Adipocyte (in vitro differentiated cells): ENCODE measurements around the gene UBE2Q2.
A peak's percentile ranks its signal among the peaks of the same experiment; 100 is the strongest.
"Not testable (repeated sequence)": the region's sequence is repeated elsewhere in the genome, so short reads cannot be mapped to it uniquely, and the experiment has no call there.

Experiments
- DNase-seq: peaks from one replicate; pipeline ENCODE4 v3.0.0-alpha.2; 2015; ENCODE audit warnings: low read depth
- H3K27me3 ChIP-seq: replicated peaks from 2 replicates; pipeline ENCODE4 v1.7.0; 2013; ENCODE audit warnings: mild to moderate bottlenecking, low read length, moderate library complexity; ENCODE audit not compliant: control insufficient read depth, insufficient read depth
- H3K36me3 ChIP-seq: 2 replicates; pipeline ENCODE4 v1.7.0; 2013; ENCODE audit warnings: low read length, mild to moderate bottlenecking, moderate library complexity; ENCODE audit not compliant: control insufficient read depth, insufficient read depth, severe bottlenecking
- H3K4me1 ChIP-seq: 2 replicates; pipeline ENCODE4 v1.7.0; 2013; ENCODE audit warnings: mild to moderate bottlenecking, low read length, moderate library complexity; ENCODE audit not compliant: control insufficient read depth, insufficient read depth
- H3K4me3 ChIP-seq: 2 replicates; pipeline ENCODE4 v1.7.0; 2013; ENCODE audit warnings: mild to moderate bottlenecking, low read length, moderate library complexity
- H3K9ac ChIP-seq: 2 replicates; pipeline ENCODE4 v1.7.0; 2013; ENCODE audit warnings: mild to moderate bottlenecking, low read length, moderate library complexity
- H3K9me3 ChIP-seq: 2 replicates; pipeline ENCODE4 v1.7.0; 2013; ENCODE audit warnings: mild to moderate bottlenecking, low read length, moderate library complexity; ENCODE audit not compliant: control insufficient read depth

UBE2Q2 gene

DNA sequence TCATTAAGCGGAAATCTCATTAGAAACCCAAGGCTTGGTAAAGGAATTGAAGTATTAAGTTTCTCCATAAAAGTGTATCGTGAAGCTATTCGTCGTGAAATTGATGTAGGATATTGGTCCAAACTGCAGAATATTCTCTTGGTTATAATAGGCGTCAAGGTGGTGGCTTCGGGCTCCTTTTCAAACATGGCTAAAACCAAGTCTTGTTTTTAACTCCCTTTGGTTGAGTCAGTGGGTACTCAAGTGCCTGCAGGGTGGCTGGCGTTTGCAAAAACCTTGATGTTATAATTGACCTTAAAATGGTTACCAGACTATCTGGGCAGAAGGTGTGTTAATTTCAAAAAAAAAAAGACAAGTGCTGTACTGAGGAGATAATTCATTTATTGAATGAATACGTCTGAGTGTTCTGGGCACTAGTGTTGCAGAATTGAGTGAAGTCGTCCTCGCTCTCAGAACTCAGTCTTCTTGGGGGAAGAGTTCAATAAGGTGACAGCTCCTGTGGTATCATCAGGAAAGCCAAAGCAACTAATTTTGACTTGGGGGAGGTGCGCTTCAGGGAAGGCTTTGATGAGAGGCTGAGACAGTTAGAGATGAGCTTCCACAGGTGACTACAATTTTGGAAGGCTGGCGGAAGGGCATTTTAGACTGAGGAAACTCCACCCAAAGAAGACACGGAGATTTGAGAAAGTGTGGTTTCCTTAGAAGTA, 1.5 kb downstream of the UBE2Q2 start:
- peak overlapping the region; percentile 96 for H3K9ac ChIP-seq
- peak overlapping the region; percentile 92 for H3K4me3 ChIP-seq
- no peaks in the 10 kb centered on the region for H3K27me3 ChIP-seq
- peak; percentile 10 for DNase-seq
- H3K4me1 ChIP-seq: peaks cover 24% of the 10 kb centered on the region
- H3K9me3 ChIP-seq: no peaks in the 10 kb centered on the region
- no peaks in the 10 kb centered on the region for H3K36me3 ChIP-seq

GRCh38 chr15:75849167-75849566, 5.9 kb downstream of the UBE2Q2 start:
- no peaks in the 10 kb centered on the region for H3K9me3 ChIP-seq
- no peak overlapping the region for H3K9ac ChIP-seq
- no peak overlapping the region for H3K4me3 ChIP-seq
- H3K4me1 ChIP-seq: peaks cover 15% of the 10 kb centered on the region
- no peak for DNase-seq
- no peaks in the 10 kb centered on the region for H3K27me3 ChIP-seq
- H3K36me3 ChIP-seq: no peaks in the 10 kb centered on the region

DNA sequence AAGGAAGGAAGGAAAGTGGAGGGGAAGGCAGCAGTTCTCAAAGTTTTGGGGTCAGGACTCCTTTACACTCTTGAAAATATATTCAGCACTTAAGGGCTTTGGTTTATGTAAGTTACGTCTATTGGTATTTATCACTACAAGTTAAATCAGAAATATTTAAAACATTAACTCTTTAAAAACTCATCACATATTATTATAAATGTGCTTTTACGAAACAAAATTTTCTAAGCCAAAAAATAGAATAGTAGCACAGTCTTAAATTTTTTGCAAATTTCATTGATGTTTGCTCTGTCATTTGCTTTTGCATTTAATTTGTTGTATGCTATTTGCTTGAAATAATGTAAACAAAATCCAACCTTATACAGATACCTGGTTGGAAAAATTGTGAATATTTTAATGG, 7.5 kb downstream of the UBE2Q2 start:
- no peaks in the 10 kb centered on the region for H3K27me3 ChIP-seq
- H3K4me1 ChIP-seq: peaks cover 3% of the 10 kb centered on the region
- no peaks in the 10 kb centered on the region for H3K9me3 ChIP-seq
- no peak overlapping the region for H3K4me3 ChIP-seq
- no peak overlapping the region for H3K9ac ChIP-seq
- peaks cover 10% of the 10 kb centered on the region for H3K36me3 ChIP-seq
- DNase-seq: no peak

DNA sequence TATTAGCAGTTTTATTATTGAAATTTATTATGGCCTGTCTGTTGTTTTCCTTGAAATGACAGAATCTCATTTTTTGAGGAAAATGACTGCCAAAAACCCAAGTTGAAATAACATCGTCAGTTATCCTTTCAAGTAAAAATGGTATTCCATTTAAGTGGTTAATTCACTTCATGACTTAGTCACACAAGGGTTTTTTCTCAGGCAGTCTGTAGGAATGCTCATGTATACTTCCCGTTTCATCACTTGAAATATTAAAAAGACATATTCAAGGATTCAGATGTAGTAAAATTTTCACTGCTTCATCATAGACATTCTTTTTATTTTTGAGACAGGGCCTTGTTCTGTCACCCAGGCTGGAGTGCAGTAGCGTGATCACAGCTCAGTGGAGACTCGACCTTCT, 8.3 kb downstream of the UBE2Q2 start:
- DNase-seq, H3K9me3 ChIP-seq, H3K27me3 ChIP-seq, H3K4me3 ChIP-seq, H3K4me1 ChIP-seq, H3K9ac ChIP-seq: not testable (repeated sequence)
- peaks cover 13% of the 10 kb centered on the region for H3K36me3 ChIP-seq

GRCh38 chr15:75857886-75858285, 14.6 kb downstream of the UBE2Q2 start:
- no peaks in the 10 kb centered on the region for H3K4me1 ChIP-seq
- H3K9ac ChIP-seq: no peak overlapping the region
- DNase-seq: no peak
- H3K9me3 ChIP-seq: no peaks in the 10 kb centered on the region
- H3K4me3 ChIP-seq: no peak overlapping the region
- H3K27me3 ChIP-seq: no peaks in the 10 kb centered on the region
- H3K36me3 ChIP-seq: peaks cover 35% of the 10 kb centered on the region

DNA sequence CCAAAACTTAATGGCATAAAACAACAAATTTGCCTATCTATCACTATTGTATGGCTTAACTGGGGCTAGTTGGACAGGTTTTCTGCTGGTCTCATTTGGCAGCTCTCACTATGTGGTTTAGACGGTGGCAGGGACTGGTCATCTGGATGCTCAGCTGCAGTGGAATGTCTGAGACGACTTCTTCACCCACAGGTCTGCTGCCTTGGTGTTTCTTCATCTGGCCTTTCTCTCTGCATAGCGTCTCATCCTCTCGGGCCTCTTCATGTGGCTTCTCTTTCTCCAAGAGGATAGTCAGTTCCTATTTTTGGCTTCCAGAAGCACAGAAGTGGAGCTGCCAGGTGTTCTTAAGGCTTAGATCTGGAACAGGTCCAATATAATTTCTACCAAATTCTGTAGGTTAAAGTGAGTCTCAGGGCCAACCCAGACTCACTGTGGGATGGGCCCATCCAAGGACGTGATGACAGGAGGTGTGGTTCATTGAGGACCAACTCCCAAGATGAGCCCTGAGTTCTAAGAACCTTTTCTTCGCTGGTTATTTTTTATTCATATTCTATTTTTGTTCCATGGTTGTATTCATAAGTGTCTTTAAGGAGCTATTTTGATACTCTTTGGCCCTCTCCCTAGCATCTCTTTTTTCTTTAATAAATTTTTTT, 18.6 kb downstream of the UBE2Q2 start:
- no peak overlapping the region for H3K9ac ChIP-seq
- no peaks in the 10 kb centered on the region for H3K27me3 ChIP-seq
- H3K36me3 ChIP-seq: peaks cover 20% of the 10 kb centered on the region
- H3K4me1 ChIP-seq: no peaks in the 10 kb centered on the region
- no peak for DNase-seq
- no peak overlapping the region for H3K4me3 ChIP-seq
- no peaks in the 10 kb centered on the region for H3K9me3 ChIP-seq

- no peaks in the 10 kb centered on the region for H3K4me1 ChIP-seq
- H3K9me3 ChIP-seq: no peaks in the 10 kb centered on the region
- H3K27me3 ChIP-seq: no peaks in the 10 kb centered on the region
- H3K36me3 ChIP-seq: peaks cover 14% of the 10 kb centered on the region
- DNase-seq: no peak
- no peak overlapping the region for H3K4me3 ChIP-seq
- H3K9ac ChIP-seq: no peak overlapping the region
Observed at GRCh38 chr15:75862796-75863195, 19.5 kb downstream of the UBE2Q2 start.

DNA sequence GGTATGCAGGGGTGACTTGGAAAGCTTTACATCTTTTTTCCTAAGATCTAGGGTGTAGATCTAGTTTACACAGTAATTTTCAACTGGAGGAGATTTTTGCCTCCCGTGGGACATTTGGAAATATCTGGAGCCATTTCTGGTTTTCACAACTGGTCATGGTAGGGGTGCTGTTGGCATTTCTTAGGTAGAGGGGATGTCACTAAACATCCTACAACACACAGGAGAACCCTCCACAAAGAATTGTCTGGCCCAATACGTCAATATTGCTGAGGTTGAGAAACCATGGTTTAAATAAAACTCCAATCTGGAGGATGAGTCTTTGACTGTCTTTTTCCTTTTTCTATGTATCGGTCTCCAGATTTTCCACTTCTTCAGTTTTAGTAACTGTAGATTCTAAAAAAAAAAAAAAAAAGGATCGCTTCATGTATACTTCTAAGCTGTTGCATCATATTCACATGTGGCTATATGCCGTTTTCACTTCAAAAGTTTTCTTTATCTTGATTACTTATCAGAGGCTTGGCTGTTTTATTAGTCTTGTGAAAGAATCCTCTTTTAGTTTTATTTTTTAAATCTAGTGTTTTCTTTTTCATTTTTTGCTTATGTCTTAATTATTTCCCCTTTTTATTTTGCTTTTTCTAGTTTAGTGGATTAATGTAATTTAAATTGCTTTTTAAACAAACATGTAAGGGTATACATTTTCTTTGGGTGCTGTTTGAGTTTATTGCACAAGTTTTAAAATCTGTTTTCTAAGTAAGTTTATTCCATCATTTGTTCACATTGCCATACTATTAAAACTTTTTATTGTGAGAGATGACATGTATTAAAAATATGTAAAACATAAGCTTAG, 21.2 kb downstream of the UBE2Q2 start:
- no peak for DNase-seq
- peaks cover 15% of the 10 kb centered on the region for H3K36me3 ChIP-seq

GRCh38 chr15:75866045-75866444, 22.8 kb downstream of the UBE2Q2 start:
- peaks cover 22% of the 10 kb centered on the region for H3K36me3 ChIP-seq
- not testable (repeated sequence) for H3K9ac ChIP-seq, H3K27me3 ChIP-seq, H3K4me1 ChIP-seq, DNase-seq, H3K9me3 ChIP-seq, H3K4me3 ChIP-seq

More for the DNA sequence above, 21.2 kb downstream of the UBE2Q2 start:
- H3K4me1 ChIP-seq: no peaks in the 10 kb centered on the region
- no peaks in the 10 kb centered on the region for H3K9me3 ChIP-seq
- H3K27me3 ChIP-seq: no peaks in the 10 kb centered on the region
- no peak overlapping the region for H3K4me3 ChIP-seq
- H3K9ac ChIP-seq: no peak overlapping the region

DNA sequence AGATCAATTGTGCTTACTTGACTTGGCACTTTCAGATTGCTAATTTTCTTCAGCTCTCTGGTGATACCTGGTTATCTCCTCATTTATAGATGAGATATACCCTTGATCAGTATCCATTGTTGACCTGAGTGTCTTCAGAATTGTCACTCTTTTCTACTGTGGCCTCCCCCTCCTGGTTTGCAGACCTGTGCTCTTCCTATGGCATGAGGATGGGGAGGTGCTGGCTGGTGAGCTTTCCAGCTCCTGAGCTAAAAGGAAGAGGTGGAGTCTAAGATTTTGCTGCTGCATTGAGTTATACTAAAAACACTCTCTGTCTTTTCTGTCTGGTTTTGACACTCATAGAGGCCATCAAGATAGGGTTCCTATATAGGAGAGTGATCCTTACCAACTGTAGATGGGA, 23.7 kb downstream of the UBE2Q2 start:
- Histone ChIP-seq H3K4me1 (no peaks in the 10 kb centered on the region), H3K27me3 (no peaks in the 10 kb centered on the region), H3K36me3 (peaks cover 16% of the 10 kb centered on the region), H3K9ac (no peak overlapping the region), H3K4me3 (no peak overlapping the region), H3K9me3 (no peaks in the 10 kb centered on the region)
- no peak for DNase-seq

GRCh38 chr15:75867449-75867848, 24.2 kb downstream of the UBE2Q2 start:
- no peak for DNase-seq
- no peak overlapping the region for H3K4me3 ChIP-seq
- H3K9me3 ChIP-seq: no peaks in the 10 kb centered on the region
- no peaks in the 10 kb centered on the region for H3K4me1 ChIP-seq
- H3K36me3 ChIP-seq: peaks cover 14% of the 10 kb centered on the region
- no peak overlapping the region for H3K9ac ChIP-seq
- H3K27me3 ChIP-seq: no peaks in the 10 kb centered on the region
